ENCODE measurements around the gene AKR1D1. TPM values are rescaled to one million over a fixed set of nuclear protein-coding genes. Genes with fewer than 3 reads are reported as not detected.

The AKR1D1 gene
- total and polyA plus RNA-seq, 2 of the 13 experiments (the other 11 are each of a cell fraction or from before 2014, with no cell fraction given) = 6.9 to 37.0 TPM

- TF ChIP-seq AKNA (CRISPR knock-in tag; IDR thresholded peaks at IDR 0.05; ENCODE audit: borderline replicate concordance) = no peak
- no peak for TF ChIP-seq ZNF501 (CRISPR knock-in tag; IDR thresholded peaks at IDR 0.05)
- TF ChIP-seq HIC2 (CRISPR knock-in tag; IDR thresholded peaks at IDR 0.05; ENCODE audit: low read depth) = no peak
- TF ChIP-seq ARID5B (CRISPR knock-in tag; IDR thresholded peaks at IDR 0.05) = peak; percentile 87
- no peak for TF ChIP-seq SYNCRIP (IDR thresholded peaks at IDR 0.05; ENCODE audit: insufficient read depth, low read depth, low read length)
- TF ChIP-seq NCOA2 (CRISPR knock-in tag; IDR thresholded peaks at IDR 0.05) = peak; percentile 71
- TF ChIP-seq ZFYVE20 (CRISPR knock-in tag; IDR thresholded peaks at IDR 0.05; ENCODE audit: borderline replicate concordance, low read depth) = no peak
- TF ChIP-seq RXRA (CRISPR knock-in tag; IDR thresholded peaks at IDR 0.05) = no peak; the same call in 1 of the 2 replicates
- TF ChIP-seq CREM (IDR thresholded peaks at IDR 0.05) = peak; percentile 58; the same call in 1 of the 2 replicates
- TF ChIP-seq CREM (CRISPR knock-in tag; IDR thresholded peaks at IDR 0.05) = no peak
- TF ChIP-seq KDM6A (CRISPR knock-in tag; IDR thresholded peaks at IDR 0.05; ENCODE audit: low read depth) = peak; percentile 75
- TF ChIP-seq RERE (CRISPR knock-in tag; IDR thresholded peaks at IDR 0.05; ENCODE audit: low read depth) = no peak; the same call in 1 of the 2 replicates
- TF ChIP-seq ZNF616 (CRISPR knock-in tag; IDR thresholded peaks at IDR 0.05; ENCODE audit: low read depth) = no peak
These were observed 26.6 kb upstream of the AKR1D1 start (continued) for GRCh38 chr7:138049505-138050116.

Measured in HepG2 (cell line).